ENCODE results near the gene ALG2. TPM values are rescaled to one million over a fixed set of nuclear protein-coding genes. Genes with fewer than 3 reads are reported as not detected.

ALG2 gene
- total RNA-seq, 1 experiment from 2014 or later = 39.8 TPM

DNA sequence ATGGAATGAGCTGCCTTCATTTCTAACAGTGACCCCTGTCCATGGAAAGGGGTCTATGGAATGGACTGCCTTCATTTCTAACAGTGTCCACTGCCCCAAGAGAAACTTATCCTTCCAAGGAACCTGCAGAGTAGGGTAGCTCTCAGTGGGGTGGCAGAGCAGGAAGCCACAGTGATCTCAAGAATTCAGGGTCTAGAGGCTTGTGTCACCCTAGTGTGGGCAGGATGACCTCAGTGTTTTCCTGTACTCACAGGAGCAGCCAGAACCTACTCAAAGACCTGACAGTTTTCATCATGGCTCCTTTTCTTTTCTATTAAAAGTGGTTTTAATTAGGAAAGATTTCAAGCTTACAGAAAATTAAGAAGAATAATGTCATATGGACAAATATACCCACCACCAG, 27.9 kb upstream of the ALG2 start:
- CTCF ChIA-PET = no interaction called here
- no peaks in the 10 kb centered on the region for H3K9me3 Mint-ChIP-seq (ENCODE audit: unreplicated experiment)

DNA sequence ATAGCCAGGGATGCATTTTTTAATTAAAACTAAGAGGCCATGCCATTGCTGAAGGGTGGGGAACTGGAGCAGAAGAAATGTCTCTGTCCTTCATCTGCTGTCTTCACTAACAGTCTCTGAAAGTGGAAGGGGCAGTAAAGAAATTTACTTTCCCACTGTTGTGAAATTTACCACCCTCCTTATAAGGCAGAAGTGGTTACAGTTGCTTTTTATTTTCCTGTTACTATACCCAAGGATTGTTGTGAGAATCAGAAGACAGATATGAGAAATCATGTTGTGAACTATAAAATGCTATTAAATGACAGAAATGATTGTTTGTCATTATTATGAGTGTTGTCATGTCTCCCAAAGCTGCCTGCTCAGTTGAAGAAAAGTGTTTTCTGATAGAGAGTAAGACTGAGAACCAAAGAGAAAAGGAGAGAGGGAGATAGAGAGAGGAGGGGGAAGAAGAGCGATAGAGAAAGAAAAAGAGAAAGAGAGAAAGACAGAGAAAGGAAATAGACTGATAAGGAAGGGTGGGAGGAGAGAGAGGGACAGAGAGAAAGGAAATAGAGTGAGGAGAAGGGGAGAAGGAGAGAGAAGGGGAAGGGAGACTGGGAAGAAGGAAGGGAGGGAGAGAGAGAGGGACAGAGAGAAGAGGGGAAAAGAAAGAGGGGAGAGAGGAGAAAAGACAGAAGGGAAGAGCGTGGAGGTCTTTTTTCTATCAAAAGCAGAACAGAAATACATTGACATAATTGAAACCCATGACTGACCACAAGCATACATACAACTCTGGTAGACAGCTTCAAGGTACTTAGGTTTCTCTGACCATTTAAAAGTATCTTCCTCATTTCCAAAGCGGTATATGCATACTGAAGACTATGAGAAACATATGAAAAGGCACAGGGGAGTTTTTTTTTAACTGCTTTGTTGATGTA, 22.9 kb upstream of the ALG2 start:
- Mint-ChIP-seq H3K27ac (ENCODE audit: unreplicated experiment) (no peak overlapping the region), H3K27me3 (ENCODE audit: insufficient read depth, unreplicated experiment) (no peaks in the 10 kb centered on the region), H3K4me3 (ENCODE audit: unreplicated experiment) (no peak overlapping the region), H3K9me3 (ENCODE audit: unreplicated experiment) (no peaks in the 10 kb centered on the region), H3K4me1 (ENCODE audit: low read depth, unreplicated experiment) (no peaks in the 10 kb centered on the region), H3K36me3 (ENCODE audit: insufficient read depth, unreplicated experiment) (no peaks in the 10 kb centered on the region)
- intact Hi-C loops (cut with micrococcal nuclease; ENCODE audit: unreplicated experiment) = no loop called here
- CTCF ChIA-PET = no interaction called here
- H3K4me1 ChIP-seq = no peaks in the 10 kb centered on the region
- H3K27me3 ChIP-seq (replicated peaks; ENCODE audit: control insufficient read depth, insufficient read depth, low read length) = no peaks in the 10 kb centered on the region
- TF ChIP-seq, protein P1, sequence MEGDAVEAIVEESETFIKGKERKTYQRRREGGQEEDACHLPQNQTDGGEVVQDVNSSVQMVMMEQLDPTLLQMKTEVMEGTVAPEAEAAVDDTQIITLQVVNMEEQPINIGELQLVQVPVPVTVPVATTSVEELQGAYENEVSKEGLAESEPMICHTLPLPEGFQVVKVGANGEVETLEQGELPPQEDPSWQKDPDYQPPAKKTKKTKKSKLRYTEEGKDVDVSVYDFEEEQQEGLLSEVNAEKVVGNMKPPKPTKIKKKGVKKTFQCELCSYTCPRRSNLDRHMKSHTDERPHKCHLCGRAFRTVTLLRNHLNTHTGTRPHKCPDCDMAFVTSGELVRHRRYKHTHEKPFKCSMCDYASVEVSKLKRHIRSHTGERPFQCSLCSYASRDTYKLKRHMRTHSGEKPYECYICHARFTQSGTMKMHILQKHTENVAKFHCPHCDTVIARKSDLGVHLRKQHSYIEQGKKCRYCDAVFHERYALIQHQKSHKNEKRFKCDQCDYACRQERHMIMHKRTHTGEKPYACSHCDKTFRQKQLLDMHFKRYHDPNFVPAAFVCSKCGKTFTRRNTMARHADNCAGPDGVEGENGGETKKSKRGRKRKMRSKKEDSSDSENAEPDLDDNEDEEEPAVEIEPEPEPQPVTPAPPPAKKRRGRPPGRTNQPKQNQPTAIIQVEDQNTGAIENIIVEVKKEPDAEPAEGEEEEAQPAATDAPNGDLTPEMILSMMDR (IDR thresholded peaks at IDR 0.05; ENCODE audit: insufficient read depth in 1 of 2, low read depth in 1 of 2, low read length in 1 of 2, severe bottlenecking in 1 of 2, unreplicated experiment in 1 of 2) = no peak
- no peak overlapping the region for H3K4me3 ChIP-seq (ENCODE audit: low read depth, low read length)
- no peaks in the 10 kb centered on the region for H3K9me3 ChIP-seq
- DNase-seq = no peak
- POLR2A ChIA-PET = no interaction called here
- no peaks in the 10 kb centered on the region; the same call in 1 of the 2 replicates for H3K36me3 ChIP-seq (ENCODE audit: control insufficient read depth, insufficient read depth, low read length)
- no TSS peak for BruUV-seq (replicated peaks)

More for the DNA sequence above, 27.9 kb upstream of the ALG2 start:
- no peak for DNase-seq
- Histone ChIP-seq H3K36me3 (ENCODE audit: control insufficient read depth, insufficient read depth, low read length) (no peaks in the 10 kb centered on the region), H3K4me3 (ENCODE audit: low read depth, low read length) (no peak overlapping the region), H3K4me1 (no peaks in the 10 kb centered on the region), H3K27me3 (replicated peaks; ENCODE audit: control insufficient read depth, insufficient read depth, low read length) (no peaks in the 10 kb centered on the region), H3K9me3 (no peaks in the 10 kb centered on the region)
- TF ChIP-seq, protein P1 (IDR thresholded peaks at IDR 0.05; ENCODE audit: insufficient read depth in 1 of 2, low read depth in 1 of 2, low read length in 1 of 2, severe bottlenecking in 1 of 2, unreplicated experiment in 1 of 2) = no peak
- POLR2A ChIA-PET = no interaction called here
- Mint-ChIP-seq H3K4me1 (ENCODE audit: low read depth, unreplicated experiment) (no peaks in the 10 kb centered on the region), H3K27ac (ENCODE audit: unreplicated experiment) (no peak overlapping the region), H3K27me3 (ENCODE audit: insufficient read depth, unreplicated experiment) (no peaks in the 10 kb centered on the region), H3K36me3 (ENCODE audit: insufficient read depth, unreplicated experiment) (no peaks in the 10 kb centered on the region), H3K4me3 (ENCODE audit: unreplicated experiment) (no peak overlapping the region)
- intact Hi-C loops (cut with micrococcal nuclease; ENCODE audit: unreplicated experiment) = no loop called here
- no TSS peak for BruUV-seq (replicated peaks)

DNA sequence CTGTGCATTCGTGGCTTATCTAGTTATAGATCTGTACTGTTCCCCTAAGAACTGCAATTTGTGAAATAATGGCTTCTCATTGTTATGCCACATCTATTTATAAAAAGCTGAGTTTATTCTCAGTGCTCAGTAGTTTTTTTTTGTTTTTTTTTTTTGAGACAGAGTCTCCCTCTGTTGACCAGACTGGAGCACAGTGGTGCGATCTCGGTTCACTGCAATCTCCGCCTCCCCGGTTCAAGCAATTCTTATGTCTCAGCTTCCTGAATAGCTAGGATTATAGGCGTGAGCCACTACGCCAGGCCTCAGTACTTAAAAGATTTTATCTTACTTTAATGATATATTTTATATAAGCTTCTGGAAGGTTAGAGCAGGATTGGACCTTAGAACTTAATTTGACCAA, 19.4 kb upstream of the ALG2 start:
- Histone ChIP-seq H3K36me3 (ENCODE audit: control insufficient read depth, insufficient read depth, low read length) (no peaks in the 10 kb centered on the region; the same call in 1 of the 2 replicates), H3K4me1 (peaks cover 17% of the 10 kb centered on the region), H3K27me3 (replicated peaks; ENCODE audit: control insufficient read depth, insufficient read depth, low read length) (no peaks in the 10 kb centered on the region), H3K4me3 (ENCODE audit: low read depth, low read length) (no peak overlapping the region), H3K9me3 (no peaks in the 10 kb centered on the region)
- CTCF ChIA-PET = interaction anchor here (0.6 to 1.0 kb wide), 4 partner anchors 10 to 591 kb away, joined by 3 to 5 read pairs (median 4); partner anchors contain the start of gene SEC61B
- Mint-ChIP-seq H3K27ac (ENCODE audit: unreplicated experiment) (no peak overlapping the region), H3K9me3 (ENCODE audit: unreplicated experiment) (no peaks in the 10 kb centered on the region), H3K4me1 (ENCODE audit: low read depth, unreplicated experiment) (no peaks in the 10 kb centered on the region), H3K4me3 (ENCODE audit: unreplicated experiment) (no peak overlapping the region), H3K27me3 (ENCODE audit: insufficient read depth, unreplicated experiment) (no peaks in the 10 kb centered on the region), H3K36me3 (ENCODE audit: insufficient read depth, unreplicated experiment) (no peaks in the 10 kb centered on the region)
- BruUV-seq (replicated peaks) = no TSS peak
- TF ChIP-seq, protein P1 (IDR thresholded peaks at IDR 0.05; ENCODE audit: insufficient read depth in 1 of 2, low read depth in 1 of 2, low read length in 1 of 2, severe bottlenecking in 1 of 2, unreplicated experiment in 1 of 2) = no peak
- DNase-seq = no peak
- POLR2A ChIA-PET = no interaction called here
- intact Hi-C loops (cut with micrococcal nuclease; ENCODE audit: unreplicated experiment) = no loop called here
